HG02678 (cell line): ENCODE data around the gene KLF15.
"Not testable (repeated sequence)": the region's sequence is repeated elsewhere in the genome, so short reads cannot be mapped to it uniquely, and the experiment has no call there.

Source experiments
- ATAC-seq: cut with Tn5 transposase; IDR thresholded peaks from one replicate; pipeline ENCODE4 v1.9.1; 2021; ENCODE audit warnings: mild to moderate bottlenecking, moderate library complexity; ENCODE audit not compliant: unreplicated experiment

The KLF15 gene

GRCh38 chr3:126348308-126348920 is 8.8 kb downstream of the KLF15 start:
- ATAC-seq = no peak

GRCh38 chr3:126347543-126348161 is 9.6 kb downstream of the KLF15 start:
- no peak for ATAC-seq

- ATAC-seq = no peak
These were observed 10.7 kb downstream of the KLF15 start for GRCh38 chr3:126346466-126346865.

GRCh38 chr3:126345641-126346460 is 11.4 kb downstream of the KLF15 start:
- ATAC-seq = no peak

- no peak for ATAC-seq
These were observed 12.0 kb downstream of the KLF15 start for GRCh38 chr3:126345231-126345630.

GRCh38 chr3:126344380-126345041 is 12.7 kb downstream of the KLF15 start:
- no peak for ATAC-seq

GRCh38 chr3:126343649-126344035 is 13.6 kb downstream of the KLF15 start:
- no peak for ATAC-seq

GRCh38 chr3:126342991-126343648 is 14.1 kb downstream of the KLF15 start:
- ATAC-seq = no peak

GRCh38 chr3:126342211-126342610 is 15.0 kb downstream of the KLF15 start:
- no peak for ATAC-seq

- ATAC-seq = no peak
These were observed 15.5 kb downstream of the KLF15 start for GRCh38 chr3:126341755-126342150.

- ATAC-seq = no peak
These were observed 16.1 kb downstream of the KLF15 start for GRCh38 chr3:126340943-126341754.

- ATAC-seq = no peak
These were observed 16.6 kb downstream of the KLF15 start for GRCh38 chr3:126340596-126340942.

GRCh38 chr3:126340081-126340511 is 17.1 kb downstream of the KLF15 start:
- no peak for ATAC-seq

GRCh38 chr3:126339466-126339865 is 17.7 kb downstream of the KLF15 start:
- no peak for ATAC-seq

GRCh38 chr3:126338790-126339288 is 18.4 kb downstream of the KLF15 start:
- ATAC-seq = no peak

GRCh38 chr3:126337980-126338651 is 19.1 kb downstream of the KLF15 start:
- ATAC-seq = no peak

- ATAC-seq = not testable (repeated sequence)
These were observed 25.3 kb downstream of the KLF15 start for GRCh38 chr3:126331812-126332336.

GRCh38 chr3:126329927-126330725 is 27.1 kb downstream of the KLF15 start:
- ATAC-seq = no peak
